ENCODE results near the gene HMGN2. TPM values are rescaled to one million over a fixed set of nuclear protein-coding genes. Genes with fewer than 3 reads are reported as not detected.

The HMGN2 gene
- total RNA-seq, 1 donor from 2014 or later, result 298 TPM

GRCh38 chr1:26459573-26460031 lies 12.6 kb upstream of the HMGN2 start:
- no peaks in the 10 kb centered on the region for H3K9me3 ChIP-seq
- intact Hi-C loops (cut with DNase I), result no loop called here
- H3K4me1 ChIP-seq, result no peaks in the 10 kb centered on the region
- ATAC-seq, result no peak
- peaks cover 70% of the 10 kb centered on the region for H3K36me3 ChIP-seq
- H3K4me3 ChIP-seq, result no peak overlapping the region
- no peak for TF ChIP-seq CTCF (IDR thresholded peaks at IDR 0.05)
- no peak overlapping the region for H3K27ac ChIP-seq
- no peak for DNase-seq
- H3K27me3 ChIP-seq, result no peaks in the 10 kb centered on the region

- Histone ChIP-seq H3K36me3 (peaks cover 48% of the 10 kb centered on the region), H3K4me1 (peaks cover 23% of the 10 kb centered on the region), H3K27ac (no peak overlapping the region), H3K4me3 (no peak overlapping the region), H3K9me3 (no peaks in the 10 kb centered on the region), H3K27me3 (no peaks in the 10 kb centered on the region)
- ATAC-seq, result no peak
- intact Hi-C loops (cut with DNase I), result no loop called here
- TF ChIP-seq CTCF (IDR thresholded peaks at IDR 0.05), result no peak
- DNase-seq, result no peak
Measured at GRCh38 chr1:26468911-26469310, 3.3 kb upstream of the HMGN2 start.

- Histone ChIP-seq H3K4me3 (no peak overlapping the region), H3K4me1 (peaks cover 30% of the 10 kb centered on the region), H3K36me3 (peaks cover 48% of the 10 kb centered on the region), H3K9me3 (no peaks in the 10 kb centered on the region), H3K27me3 (no peaks in the 10 kb centered on the region), H3K27ac (no peak overlapping the region)
- no peak for TF ChIP-seq CTCF (IDR thresholded peaks at IDR 0.05)
- no peak for DNase-seq
- intact Hi-C loops (cut with DNase I), result no loop called here
- no peak for ATAC-seq
Measured at GRCh38 chr1:26469558-26469957, 2.7 kb upstream of the HMGN2 start.

GRCh38 chr1:26470878-26471497 lies 1.3 kb upstream of the HMGN2 start:
- no peak for DNase-seq
- H3K4me1 ChIP-seq, result peaks cover 34% of the 10 kb centered on the region
- intact Hi-C loops (cut with DNase I), result no loop called here
- no peaks in the 10 kb centered on the region for H3K9me3 ChIP-seq
- peak overlapping the region; percentile 98 for H3K4me3 ChIP-seq
- H3K27me3 ChIP-seq, result no peaks in the 10 kb centered on the region
- no peak for ATAC-seq
- H3K36me3 ChIP-seq, result peaks cover 41% of the 10 kb centered on the region
- no peak for TF ChIP-seq CTCF (IDR thresholded peaks at IDR 0.05)
- no peak overlapping the region for H3K27ac ChIP-seq

- peaks cover 41% of the 10 kb centered on the region for H3K36me3 ChIP-seq
- ATAC-seq, result peak; percentile 65
- intact Hi-C loops (cut with DNase I), result no loop called here
Measured at GRCh38 chr1:26471498-26472319, 531 bp upstream of the HMGN2 start.

More at GRCh38 chr1:26471498-26472319, 531 bp upstream of the HMGN2 start:
- DNase-seq, result peak; percentile 90
- peak; percentile 1 for TF ChIP-seq CTCF (IDR thresholded peaks at IDR 0.05)
- Histone ChIP-seq H3K27ac (peak overlapping the region; percentile 100), H3K27me3 (no peaks in the 10 kb centered on the region), H3K4me3 (peak overlapping the region; percentile 98), H3K4me1 (peaks cover 34% of the 10 kb centered on the region), H3K9me3 (no peaks in the 10 kb centered on the region)
